ENCODE results near the gene NOTCH4.
"Not testable (repeated sequence)": the region's sequence is repeated elsewhere in the genome, so short reads cannot be mapped to it uniquely, and the experiment has no call there.

The NOTCH4 gene

GRCh38 chr6:32200711-32201475 is 23.0 kb downstream of the NOTCH4 start:
- H3K4me3 ChIP-seq (ENCODE audit: low read depth in 1 of 2, low read length in 2 of 2): no peak overlapping the region
- no peak overlapping the region for H3K27ac ChIP-seq (ENCODE audit: low read length)
- H3K9me3 ChIP-seq (ENCODE audit: control insufficient read depth in 1 of 2, low read length in 2 of 2): no peaks in the 10 kb centered on the region
- H3K4me1 ChIP-seq (ENCODE audit: control insufficient read depth in 1 of 2, insufficient read depth in 2 of 2, low read length in 2 of 2): peaks cover 0 to 6% of the 10 kb centered on the region in 2 donors
- H3K27me3 ChIP-seq (ENCODE audit: low read depth, low read length): no peaks in the 10 kb centered on the region
- H3K36me3 ChIP-seq (ENCODE audit: control insufficient read depth in 1 of 2, insufficient read depth in 2 of 2, low read length in 2 of 2): peaks cover 0 to 5% of the 10 kb centered on the region in 2 donors

GRCh38 chr6:32198866-32199265 is 25.0 kb downstream of the NOTCH4 start:
- Histone ChIP-seq H3K36me3 (ENCODE audit: control insufficient read depth in 1 of 2, insufficient read depth in 2 of 2, low read length in 2 of 2) (peaks cover 0 to 6% of the 10 kb centered on the region in 2 donors), H3K9me3 (ENCODE audit: control insufficient read depth in 1 of 2, low read length in 2 of 2) (no peaks in the 10 kb centered on the region), H3K27me3 (ENCODE audit: low read depth, low read length) (no peaks in the 10 kb centered on the region), H3K27ac (ENCODE audit: low read length) (no peak overlapping the region), H3K4me3 (ENCODE audit: low read depth in 1 of 2, low read length in 2 of 2) (no peak overlapping the region), H3K4me1 (ENCODE audit: control insufficient read depth in 1 of 2, insufficient read depth in 2 of 2, low read length in 2 of 2) (peaks cover 11 to 12% of the 10 kb centered on the region in 2 donors)

- no peaks in the 10 kb centered on the region for H3K9me3 ChIP-seq (ENCODE audit: control insufficient read depth in 1 of 2, low read length in 2 of 2)
- H3K36me3 ChIP-seq (ENCODE audit: control insufficient read depth in 1 of 2, insufficient read depth in 2 of 2, low read length in 2 of 2): peaks cover 0 to 6% of the 10 kb centered on the region in 2 donors
- no peak overlapping the region for H3K27ac ChIP-seq (ENCODE audit: low read length)
- H3K4me1 ChIP-seq (ENCODE audit: control insufficient read depth in 1 of 2, insufficient read depth in 2 of 2, low read length in 2 of 2): peaks cover 11 to 12% of the 10 kb centered on the region in 2 donors
- no peak overlapping the region for H3K4me3 ChIP-seq (ENCODE audit: low read depth in 1 of 2, low read length in 2 of 2)
- H3K27me3 ChIP-seq (ENCODE audit: low read depth, low read length): no peaks in the 10 kb centered on the region
Measured at GRCh38 chr6:32198345-32198696, 25.5 kb downstream of the NOTCH4 start.

GRCh38 chr6:32196682-32197616 is 26.9 kb downstream of the NOTCH4 start:
- peak overlapping the region; percentile 72 to 83 for H3K4me3 ChIP-seq (ENCODE audit: low read depth in 1 of 2, low read length in 2 of 2)
- H3K9me3 ChIP-seq (ENCODE audit: control insufficient read depth in 1 of 2, low read length in 2 of 2): no peaks in the 10 kb centered on the region
- H3K27me3 ChIP-seq (ENCODE audit: low read depth, low read length): no peaks in the 10 kb centered on the region
- peak overlapping the region; percentile 100 for H3K27ac ChIP-seq (ENCODE audit: low read length)
- H3K4me1 ChIP-seq (ENCODE audit: control insufficient read depth in 1 of 2, insufficient read depth in 2 of 2, low read length in 2 of 2): peaks cover 12 to 16% of the 10 kb centered on the region in 2 donors
- H3K36me3 ChIP-seq (ENCODE audit: control insufficient read depth in 1 of 2, insufficient read depth in 2 of 2, low read length in 2 of 2): peaks cover 0 to 6% of the 10 kb centered on the region in 2 donors

- H3K4me1 ChIP-seq (ENCODE audit: control insufficient read depth in 1 of 2, insufficient read depth in 2 of 2, low read length in 2 of 2): peaks cover 12 to 19% of the 10 kb centered on the region in 2 donors
- peak overlapping the region; percentile 72 to 83 for H3K4me3 ChIP-seq (ENCODE audit: low read depth in 1 of 2, low read length in 2 of 2)
- peak overlapping the region; percentile 100 for H3K27ac ChIP-seq (ENCODE audit: low read length)
- no peaks in the 10 kb centered on the region for H3K9me3 ChIP-seq (ENCODE audit: control insufficient read depth in 1 of 2, low read length in 2 of 2)
- H3K27me3 ChIP-seq (ENCODE audit: low read depth, low read length): no peaks in the 10 kb centered on the region
- H3K36me3 ChIP-seq (ENCODE audit: control insufficient read depth in 1 of 2, insufficient read depth in 2 of 2, low read length in 2 of 2): peaks cover 0 to 6% of the 10 kb centered on the region in 2 donors
Measured at GRCh38 chr6:32195902-32196681, 27.8 kb downstream of the NOTCH4 start.

GRCh38 chr6:32195652-32195901 is 28.3 kb downstream of the NOTCH4 start:
- Histone ChIP-seq H3K4me3 (ENCODE audit: low read depth in 1 of 2, low read length in 2 of 2) (peak overlapping the region in 1 of 2 donors; percentile 83), H3K27me3 (ENCODE audit: low read depth, low read length) (no peaks in the 10 kb centered on the region), H3K27ac (ENCODE audit: low read length) (no peak overlapping the region), H3K9me3 (ENCODE audit: control insufficient read depth in 1 of 2, low read length in 2 of 2) (no peaks in the 10 kb centered on the region), H3K4me1 (ENCODE audit: control insufficient read depth in 1 of 2, insufficient read depth in 2 of 2, low read length in 2 of 2) (peaks cover 12 to 23% of the 10 kb centered on the region in 2 donors), H3K36me3 (ENCODE audit: control insufficient read depth in 1 of 2, insufficient read depth in 2 of 2, low read length in 2 of 2) (peaks cover 0 to 6% of the 10 kb centered on the region in 2 donors)

GRCh38 chr6:32194825-32195651 is 28.8 kb downstream of the NOTCH4 start:
- Histone ChIP-seq H3K4me1 (ENCODE audit: control insufficient read depth in 1 of 2, insufficient read depth in 2 of 2, low read length in 2 of 2) (peaks cover 12 to 23% of the 10 kb centered on the region in 2 donors), H3K9me3 (ENCODE audit: control insufficient read depth in 1 of 2, low read length in 2 of 2) (no peaks in the 10 kb centered on the region), H3K27ac (ENCODE audit: low read length) (peak overlapping the region; percentile 99), H3K36me3 (ENCODE audit: control insufficient read depth in 1 of 2, insufficient read depth in 2 of 2, low read length in 2 of 2) (peaks cover 0 to 6% of the 10 kb centered on the region in 2 donors), H3K27me3 (ENCODE audit: low read depth, low read length) (no peaks in the 10 kb centered on the region), H3K4me3 (ENCODE audit: low read depth in 1 of 2, low read length in 2 of 2) (peak overlapping the region; percentile 56 to 71)

- Histone ChIP-seq H3K4me1 (ENCODE audit: control insufficient read depth in 1 of 2, insufficient read depth in 2 of 2, low read length in 2 of 2) (peaks cover 12 to 23% of the 10 kb centered on the region in 2 donors), H3K36me3 (ENCODE audit: control insufficient read depth in 1 of 2, insufficient read depth in 2 of 2, low read length in 2 of 2) (peaks cover 0 to 6% of the 10 kb centered on the region in 2 donors), H3K9me3 (ENCODE audit: control insufficient read depth in 1 of 2, low read length in 2 of 2) (no peaks in the 10 kb centered on the region), H3K4me3 (ENCODE audit: low read depth in 1 of 2, low read length in 2 of 2) (peak overlapping the region; percentile 56 to 71), H3K27ac (ENCODE audit: low read length) (peak overlapping the region; percentile 99), H3K27me3 (ENCODE audit: low read depth, low read length) (no peaks in the 10 kb centered on the region)
Measured at GRCh38 chr6:32194388-32194787, 29.5 kb downstream of the NOTCH4 start.

GRCh38 chr6:32193096-32193495 is 30.8 kb downstream of the NOTCH4 start:
- not testable (repeated sequence) for H3K9me3 ChIP-seq (ENCODE audit: control insufficient read depth in 1 of 2, low read length in 2 of 2); H3K27me3 ChIP-seq (ENCODE audit: low read depth, low read length)
- H3K27ac ChIP-seq (ENCODE audit: low read length): peak overlapping the region; percentile 96
- H3K4me1 ChIP-seq (ENCODE audit: control insufficient read depth in 1 of 2, insufficient read depth in 2 of 2, low read length in 2 of 2): peaks cover 22 to 23% of the 10 kb centered on the region in 2 donors
- peaks cover 0 to 10% of the 10 kb centered on the region in 2 donors for H3K36me3 ChIP-seq (ENCODE audit: control insufficient read depth in 1 of 2, insufficient read depth in 2 of 2, low read length in 2 of 2)
- peak overlapping the region; percentile 43 to 81 for H3K4me3 ChIP-seq (ENCODE audit: low read depth in 1 of 2, low read length in 2 of 2)

- Histone ChIP-seq H3K27ac (ENCODE audit: low read length) (peak within 1 kb of the TSS; percentile 96), H3K4me1 (ENCODE audit: control insufficient read depth in 1 of 2, insufficient read depth in 2 of 2, low read length in 2 of 2) (peaks cover 23 to 27% of the 10 kb centered on the region in 2 donors)
Measured at GRCh38 chr6:32192608-32193039, 31.2 kb downstream of the NOTCH4 start, which contains the start of gene GPSM3. TSS of gene GPSM3 (minus strand) at chr6:32192643. CDS start at chr6:32192513, 130 bp downstream.

More at GRCh38 chr6:32192608-32193039, 31.2 kb downstream of the NOTCH4 start, which contains the start of gene GPSM3:
- Histone ChIP-seq H3K27me3 (ENCODE audit: low read depth, low read length) (no peaks in the 10 kb centered on the region), H3K36me3 (ENCODE audit: control insufficient read depth in 1 of 2, insufficient read depth in 2 of 2, low read length in 2 of 2) (peaks cover under 1 to 12% of the 10 kb centered on the region in 2 donors), H3K9me3 (ENCODE audit: control insufficient read depth in 1 of 2, low read length in 2 of 2) (no peaks in the 10 kb centered on the region), H3K4me3 (ENCODE audit: low read depth in 1 of 2, low read length in 2 of 2) (peak within 1 kb of the TSS; percentile 43 to 81)
